ENCODE results near the gene RLN1.
"Not testable (repeated sequence)": the region's sequence is repeated elsewhere in the genome, so short reads cannot be mapped to it uniquely, and the experiment has no call there.

RLN1 gene

GRCh38 chr9:5321058-5321457, 18.6 kb downstream of the RLN1 start:
- no peak for DNase-seq

DNA sequence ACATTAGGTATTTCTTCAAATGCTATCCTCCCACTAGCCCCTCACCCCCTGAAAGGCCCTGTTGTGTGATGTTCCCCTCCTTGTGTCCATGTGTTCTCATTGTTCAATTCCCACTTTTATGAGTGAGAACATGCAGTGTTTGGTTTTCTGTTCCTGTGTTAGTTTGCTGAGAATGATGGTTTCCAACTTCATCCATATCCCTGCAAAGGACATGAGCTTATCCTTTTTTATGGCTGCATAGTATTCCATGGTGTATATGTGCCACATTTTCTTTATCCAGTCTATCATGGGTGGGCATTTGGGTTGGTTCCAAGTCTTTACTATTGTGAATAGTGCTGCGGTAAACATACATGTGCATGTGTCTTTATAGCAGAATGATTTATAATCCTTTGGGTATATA, 23.3 kb downstream of the RLN1 start:
- not testable (repeated sequence) for DNase-seq

DNA sequence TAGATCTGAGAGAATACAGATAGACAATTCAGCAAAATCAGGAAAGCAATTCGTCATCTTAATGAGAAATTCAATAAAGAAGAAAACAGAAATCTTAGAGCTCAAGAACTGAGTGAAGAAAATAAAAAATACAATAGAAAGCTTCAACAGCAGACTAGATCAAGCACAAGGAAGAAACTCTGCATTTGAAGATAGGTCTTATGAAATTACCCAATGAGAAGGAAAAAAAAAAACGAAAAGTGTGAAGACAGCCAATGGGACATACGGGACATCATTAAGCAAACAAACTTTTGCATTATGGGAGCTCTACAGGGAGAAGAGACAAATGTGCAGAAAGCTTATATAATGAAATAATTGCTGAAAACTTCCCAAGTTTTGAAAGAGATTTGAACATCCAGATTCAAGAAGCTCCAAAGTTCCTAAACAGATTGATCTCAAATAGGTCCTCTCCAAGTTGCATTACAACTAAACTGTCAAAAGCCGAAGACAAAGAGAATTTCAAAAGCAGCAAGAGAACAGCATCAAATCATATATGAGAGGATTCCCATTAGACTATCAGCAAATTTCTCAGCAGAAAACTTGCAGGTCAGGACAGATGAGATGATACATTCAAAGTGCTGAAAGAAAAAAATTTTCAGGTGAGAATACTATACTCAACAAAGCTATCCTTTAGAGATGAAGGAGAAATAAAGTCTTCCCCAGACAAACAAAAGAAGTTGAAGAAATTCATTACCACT, 24.3 kb downstream of the RLN1 start:
- DNase-seq: no peak

GRCh38 chr9:5310851-5311250, 28.8 kb downstream of the RLN1 start:
- no peak for DNase-seq

DNA sequence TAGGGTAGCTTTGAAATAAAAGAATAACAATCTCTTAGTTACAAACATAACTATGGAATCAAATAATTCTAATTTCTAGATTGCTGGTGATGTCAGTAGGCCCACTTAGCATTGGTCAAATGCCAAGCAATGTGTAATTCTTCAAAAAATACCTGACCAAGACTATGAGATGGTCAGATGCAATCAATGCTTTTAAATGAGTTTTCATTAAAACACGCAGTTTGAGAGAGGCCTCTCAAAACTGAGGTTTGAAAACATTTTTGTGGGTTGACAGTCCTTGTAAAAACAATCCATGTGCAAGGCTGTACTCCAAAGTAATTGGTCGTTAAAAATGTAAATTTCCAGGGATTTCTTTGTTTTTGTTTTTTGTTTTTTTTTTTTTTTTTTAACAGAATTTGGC, 33.9 kb downstream of the RLN1 start:
- no peak for DNase-seq

- not testable (repeated sequence) for DNase-seq
Measured at GRCh38 chr9:5303840-5304795, 35.6 kb downstream of the RLN1 start, which contains the start of gene RLN2. TSS of gene RLN2 (minus strand) at chr9:5304716. CDS start at chr9:5304580, 136 bp downstream.

DNA sequence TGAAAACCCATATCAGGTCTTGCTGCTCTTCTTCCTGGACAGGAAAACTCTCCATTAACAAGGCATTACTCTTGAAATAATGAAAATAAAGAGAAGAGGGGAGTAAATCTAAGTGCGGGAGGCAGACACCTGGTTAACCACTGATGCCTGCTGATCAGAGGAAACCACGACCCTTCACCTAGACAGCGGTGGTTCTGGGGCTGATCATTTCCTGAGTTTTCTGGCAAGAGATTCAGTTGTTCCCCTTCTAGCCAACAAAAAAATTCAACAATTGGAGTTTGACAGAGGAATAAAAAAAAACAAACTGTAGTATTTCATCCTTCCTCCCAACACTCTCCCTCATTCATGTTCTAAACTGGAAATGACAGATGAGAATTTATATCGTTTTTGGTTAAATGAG, 38.1 kb downstream of the RLN1 start:
- DNase-seq: no peak

- DNase-seq: no peak
Measured at GRCh38 chr9:5292141-5292540, 47.5 kb downstream of the RLN1 start.

- DNase-seq: no peak
Measured at GRCh38 chr9:5288591-5288990, 51.1 kb downstream of the RLN1 start.

- no peak for DNase-seq
Measured at GRCh38 chr9:5286262-5286661, 53.4 kb downstream of the RLN1 start.
